Thyroid gland (tissue), 4 donors: ENCODE data around the gene KCTD21. TPM values are rescaled to one million over a fixed set of nuclear protein-coding genes. Genes with fewer than 3 reads are reported as not detected.

ENCODE experiments used
- DNase-seq, 2 donors: peaks; one replicate each; pipeline ENCODE4 v3.0.0-alpha.2; 2019
- H3K27ac ChIP-seq, 3 donors: fragments of 200-600 bp; sonication (generic); 1 replicate in 2 of 3; 2 replicates in 1 of 3; pipeline ENCODE4 v1.5.1; 2016 to 2019; ENCODE audit warnings: mild to moderate bottlenecking in 1 of 3, moderate library complexity in 1 of 3
- H3K27me3 ChIP-seq: fragments of 200-600 bp; sonication (generic); one replicate; pipeline ENCODE4 v1.5.1; 2019
- H3K36me3 ChIP-seq, 2 donors: fragments of 200-600 bp; sonication (generic); one replicate each; pipeline ENCODE4 v1.5.1; 2016 to 2019
- H3K4me1 ChIP-seq, 2 donors: fragments of 200-600 bp; sonication (generic); one replicate each; pipeline ENCODE4 v1.5.1; 2017 to 2019
- H3K4me3 ChIP-seq, 3 donors: fragments of 200-600 bp; sonication (generic); replicated peaks in 1 of 3; 1 replicate in 2 of 3; 2 replicates in 1 of 3; pipeline ENCODE4 v1.5.1; 2016; ENCODE audit warnings: mild to moderate bottlenecking in 1 of 3
- H3K9me3 ChIP-seq: fragments of 200-600 bp; sonication (generic); one replicate; pipeline ENCODE4 v1.5.1; 2017
- POLR2A ChIP-seq, 2 donors: fragments of 450-650 bp; IDR thresholded peaks; one replicate each; pipeline ENCODE4 v1.6.1; 2017; ENCODE audit warnings: antibody characterized with exemption in 2 of 2, mild to moderate bottlenecking in 2 of 2, moderate library complexity in 1 of 2
- WGBS, 2 donors: methylation state at CpG; one replicate each; pipeline ENCODE4 v1.1.5; 2017; 5-methylcytosine and 5-hydroxymethylcytosine counted together
- intact Hi-C: fragments of 100-400 bp; cut with DNase I; formaldehyde crosslinking; loops from one replicate; pipeline ENCODE4 v1.15.1; 2023
- total RNA-seq, 4 donors: library from RNA; depleted of rRNA; stranded (reverse); fragments of >200 nt; gene quantifications; one replicate each; pipeline ENCODE4 v1.2.3, GENCODE V29; 2016
- TF ChIP-seq, protein P1 (sequence below), 6 experiments: fragments of 200-600 bp in 3 of 6; fragments of 450-650 bp in 3 of 6; sonication (generic) in 3 of 6; IDR thresholded peaks; one replicate each; pipeline ENCODE4 v1.5.1; 2016 to 2019; ENCODE audit warnings: antibody characterized with exemption in 6 of 6, mild to moderate bottlenecking in 2 of 6, inconsistent platforms in 1 of 6, moderate library complexity in 1 of 6

KCTD21 gene
- total RNA-seq, 4 donors from 2014 or later: 16.6 to 23.4 (median 17.0) TPM

DNA sequence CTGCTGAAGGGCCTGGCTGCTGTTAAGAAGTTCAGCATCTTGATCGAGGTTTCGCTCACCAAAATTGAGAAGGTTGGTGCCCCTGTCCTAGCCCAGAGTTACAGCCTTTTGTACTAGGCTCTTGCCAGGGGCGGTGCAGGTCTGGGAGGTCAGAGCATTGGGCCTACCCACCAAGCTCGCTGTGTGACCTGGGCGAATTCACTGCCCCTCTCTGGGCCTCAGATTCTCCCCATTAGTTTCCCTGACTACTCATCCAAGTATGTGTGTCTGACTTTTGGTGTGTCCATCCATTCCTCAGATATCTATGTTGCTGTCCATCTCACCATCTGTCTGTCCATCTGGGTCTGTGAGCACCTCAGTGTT, 11.2 kb upstream of the KCTD21 start:
- WGBS, 2 donors: 100% methylated on average over 5 of the region's 5 CpGs
- H3K9me3 ChIP-seq: no peaks in the 10 kb centered on the region
- intact Hi-C loops: no loop called here
- no peaks in the 10 kb centered on the region for H3K4me1 ChIP-seq
- no peak for TF ChIP-seq POLR2A (IDR thresholded peaks at IDR 0.05)
- TF ChIP-seq, protein P1, sequence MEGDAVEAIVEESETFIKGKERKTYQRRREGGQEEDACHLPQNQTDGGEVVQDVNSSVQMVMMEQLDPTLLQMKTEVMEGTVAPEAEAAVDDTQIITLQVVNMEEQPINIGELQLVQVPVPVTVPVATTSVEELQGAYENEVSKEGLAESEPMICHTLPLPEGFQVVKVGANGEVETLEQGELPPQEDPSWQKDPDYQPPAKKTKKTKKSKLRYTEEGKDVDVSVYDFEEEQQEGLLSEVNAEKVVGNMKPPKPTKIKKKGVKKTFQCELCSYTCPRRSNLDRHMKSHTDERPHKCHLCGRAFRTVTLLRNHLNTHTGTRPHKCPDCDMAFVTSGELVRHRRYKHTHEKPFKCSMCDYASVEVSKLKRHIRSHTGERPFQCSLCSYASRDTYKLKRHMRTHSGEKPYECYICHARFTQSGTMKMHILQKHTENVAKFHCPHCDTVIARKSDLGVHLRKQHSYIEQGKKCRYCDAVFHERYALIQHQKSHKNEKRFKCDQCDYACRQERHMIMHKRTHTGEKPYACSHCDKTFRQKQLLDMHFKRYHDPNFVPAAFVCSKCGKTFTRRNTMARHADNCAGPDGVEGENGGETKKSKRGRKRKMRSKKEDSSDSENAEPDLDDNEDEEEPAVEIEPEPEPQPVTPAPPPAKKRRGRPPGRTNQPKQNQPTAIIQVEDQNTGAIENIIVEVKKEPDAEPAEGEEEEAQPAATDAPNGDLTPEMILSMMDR (IDR thresholded peaks at IDR 0.05): no peak
- DNase-seq: no peak
- H3K36me3 ChIP-seq: peaks cover 3 to 12% of the 10 kb centered on the region in 2 donors
- H3K27ac ChIP-seq: no peak overlapping the region
- no peak overlapping the region for H3K4me3 ChIP-seq
- no peaks in the 10 kb centered on the region for H3K27me3 ChIP-seq

DNA sequence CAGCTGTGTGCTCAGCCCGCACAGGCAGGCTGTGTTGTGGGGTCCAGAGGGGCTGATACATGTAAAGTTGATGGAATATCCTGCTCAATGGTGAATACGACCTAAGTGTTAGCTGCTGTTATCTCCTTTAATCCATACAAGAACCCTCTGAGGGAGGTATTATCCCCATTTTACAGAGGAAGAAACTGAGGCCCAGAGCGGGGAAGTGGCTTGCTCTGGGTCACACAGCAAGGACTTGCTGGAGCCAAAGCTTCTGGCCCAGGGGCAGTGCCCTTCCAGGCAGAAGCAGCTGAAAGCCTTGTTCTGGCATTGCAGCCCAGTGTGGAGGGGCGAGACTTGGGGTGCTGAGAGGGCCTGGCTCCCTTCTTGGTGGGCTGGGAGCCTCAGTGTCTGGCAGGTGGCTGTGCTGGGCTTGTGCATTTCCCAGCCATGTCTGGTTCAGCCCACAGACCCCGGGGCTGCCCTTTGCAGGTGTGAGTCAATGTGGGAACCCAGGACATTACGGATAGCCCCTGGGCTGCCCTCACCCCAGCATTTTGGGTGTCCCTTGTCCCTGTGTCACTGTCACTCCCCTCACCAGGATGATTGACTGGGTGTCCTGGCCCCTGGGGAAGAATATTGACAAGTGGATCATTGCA, 10.7 kb upstream of the KCTD21 start:
- no peaks in the 10 kb centered on the region for H3K9me3 ChIP-seq
- intact Hi-C loops: no loop called here
- H3K4me1 ChIP-seq: no peaks in the 10 kb centered on the region
- no peaks in the 10 kb centered on the region for H3K27me3 ChIP-seq
- TF ChIP-seq, protein P1 (IDR thresholded peaks at IDR 0.05): no peak
- no peak for TF ChIP-seq POLR2A (IDR thresholded peaks at IDR 0.05)
- H3K36me3 ChIP-seq: peaks cover 3 to 12% of the 10 kb centered on the region in 2 donors
- no peak overlapping the region for H3K27ac ChIP-seq
- DNase-seq: no peak
- H3K4me3 ChIP-seq: no peak overlapping the region
- 88 to 92% methylated on average over 5 to 6 of the region's 6 CpGs for WGBS, 2 donors

DNA sequence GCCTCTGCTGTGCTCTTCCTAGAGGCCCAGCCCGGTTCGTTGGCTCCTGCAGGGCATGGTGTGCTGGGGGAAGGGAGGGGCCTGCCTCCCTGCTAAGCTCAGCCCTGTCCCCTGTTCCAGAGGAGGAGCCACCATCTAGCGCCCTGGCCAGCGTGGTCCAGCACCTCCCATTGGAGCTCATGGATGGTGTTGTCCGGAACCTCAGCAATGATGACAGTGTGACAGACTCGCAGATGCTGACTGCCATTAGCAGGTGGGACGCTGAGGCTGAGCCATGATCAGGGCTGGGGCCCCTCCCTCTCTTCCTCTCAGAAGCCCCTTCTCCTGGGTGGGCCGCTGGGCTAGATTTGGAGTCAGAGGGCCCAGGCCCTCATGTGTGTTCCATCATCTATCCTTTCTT, 9.4 kb upstream of the KCTD21 start:
- Histone ChIP-seq H3K4me3 (no peak overlapping the region), H3K36me3 (peaks cover 3 to 12% of the 10 kb centered on the region in 2 donors), H3K9me3 (no peaks in the 10 kb centered on the region), H3K27me3 (no peaks in the 10 kb centered on the region), H3K27ac (no peak overlapping the region), H3K4me1 (no peaks in the 10 kb centered on the region)
- 80 to 96% methylated on average over 1 to 5 of the region's 8 CpGs for WGBS, 2 donors
- no peak for TF ChIP-seq POLR2A (IDR thresholded peaks at IDR 0.05)
- TF ChIP-seq, protein P1 (IDR thresholded peaks at IDR 0.05): no peak
- intact Hi-C loops: no loop called here
- no peak for DNase-seq

DNA sequence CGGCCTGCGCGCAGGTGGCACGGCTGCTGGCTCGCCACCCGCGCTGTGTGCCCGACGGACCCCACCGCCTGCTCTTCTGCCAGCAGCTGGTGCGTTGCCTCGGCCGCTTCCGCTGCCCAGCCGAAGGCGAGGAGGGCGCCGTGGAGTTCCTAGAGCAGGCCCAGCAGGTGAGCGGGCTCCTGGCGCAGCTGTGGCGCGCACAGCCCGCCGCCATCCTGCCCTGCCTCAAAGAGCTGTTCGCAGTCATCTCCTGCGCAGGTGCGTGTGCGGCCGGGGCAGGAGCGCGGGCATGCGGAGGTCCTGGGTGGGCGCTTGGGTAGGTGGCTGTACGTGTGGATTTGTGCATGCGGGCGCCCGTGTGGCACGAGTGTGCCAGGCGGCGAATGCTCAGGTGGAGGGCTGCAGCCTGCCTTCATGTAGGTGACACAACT, 8.2 kb upstream of the KCTD21 start:
- 86 to 87% methylated on average over 32 to 34 of the region's 40 CpGs for WGBS, 2 donors

More for the DNA sequence above, 8.2 kb upstream of the KCTD21 start:
- Histone ChIP-seq H3K4me1 (peaks cover 0 to 9% of the 10 kb centered on the region in 2 donors), H3K9me3 (no peaks in the 10 kb centered on the region), H3K27me3 (no peaks in the 10 kb centered on the region), H3K27ac (no peak overlapping the region), H3K4me3 (no peak overlapping the region), H3K36me3 (peaks cover 3 to 12% of the 10 kb centered on the region in 2 donors)
- DNase-seq: no peak
- TF ChIP-seq, protein P1 (IDR thresholded peaks at IDR 0.05): no peak
- TF ChIP-seq POLR2A (IDR thresholded peaks at IDR 0.05): no peak
- intact Hi-C loops: no loop called here
